NCI-H2196 (cell line): Measurements from ENCODE around the gene OR51D1.
A peak's percentile ranks its signal among the peaks of the same experiment; 100 is the strongest.

Source experiments
- DNase-seq: peaks from one replicate; lab custom pipeline; 2025; ENCODE audit not compliant: unreplicated experiment; lab: John Stamatoyannopoulos, UW

Gene OR51D1

GRCh38 chr11:4644233-4644632 lies 7.0 kb downstream of the OR51D1 start:
- no peak for DNase-seq

GRCh38 chr11:4645974-4646373 lies 8.7 kb downstream of the OR51D1 start:
- DNase-seq: no peak

GRCh38 chr11:4647766-4648165 lies 10.5 kb downstream of the OR51D1 start:
- no peak for DNase-seq

- DNase-seq: no peak
Observed at GRCh38 chr11:4654635-4655369, 17.5 kb downstream of the OR51D1 start.

- DNase-seq: no peak
Observed at GRCh38 chr11:4658629-4659445, 21.6 kb downstream of the OR51D1 start.

GRCh38 chr11:4662876-4663275 lies 25.6 kb downstream of the OR51D1 start:
- DNase-seq: no peak

- no peak for DNase-seq
Observed at GRCh38 chr11:4664183-4664582, 26.9 kb downstream of the OR51D1 start.

- no peak for DNase-seq
Observed at GRCh38 chr11:4664786-4665185, 27.5 kb downstream of the OR51D1 start.

GRCh38 chr11:4665424-4665823 lies 28.1 kb downstream of the OR51D1 start:
- no peak for DNase-seq

GRCh38 chr11:4671741-4672140 lies 34.5 kb downstream of the OR51D1 start:
- DNase-seq: no peak

GRCh38 chr11:4672470-4672869 lies 35.2 kb downstream of the OR51D1 start:
- no peak for DNase-seq

- DNase-seq: no peak
Observed at GRCh38 chr11:4673781-4674180, 36.5 kb downstream of the OR51D1 start.

GRCh38 chr11:4677948-4678347 lies 40.7 kb downstream of the OR51D1 start:
- no peak for DNase-seq

- DNase-seq: peak; percentile 44
Observed at GRCh38 chr11:4680341-4680740, 43.1 kb downstream of the OR51D1 start.

- no peak for DNase-seq
Observed at GRCh38 chr11:4682623-4683419, 45.5 kb downstream of the OR51D1 start.

- DNase-seq: no peak
Observed at GRCh38 chr11:4684631-4685285, 47.5 kb downstream of the OR51D1 start.
